ENCODE results near the gene MTMR3.
"Not testable (repeated sequence)": the region's sequence is repeated elsewhere in the genome, so short reads cannot be mapped to it uniquely, and the experiment has no call there.

MTMR3 gene

GRCh38 chr22:29855611-29856181, 27.3 kb upstream of the MTMR3 start:
- Mint-ChIP-seq H3K9me3 (no peaks in the 10 kb centered on the region), H3K27me3 (peaks cover 4 to 5% of the 10 kb centered on the region in 2 donors), H3K36me3 (no peaks in the 10 kb centered on the region), H3K27ac (no peak overlapping the region), H3K4me3 (no peak overlapping the region), H3K4me1 (no peaks in the 10 kb centered on the region)
- no peak for DNase-seq
- ATAC-seq (replicated peaks): no peak

- H3K27me3 Mint-ChIP-seq: peaks cover 4 to 7% of the 10 kb centered on the region in 2 donors
- no peaks in the 10 kb centered on the region for H3K9me3 Mint-ChIP-seq
- H3K27ac Mint-ChIP-seq: no peak overlapping the region
- no peak for ATAC-seq (replicated peaks)
- no peaks in the 10 kb centered on the region for H3K4me1 Mint-ChIP-seq
- no peaks in the 10 kb centered on the region for H3K36me3 Mint-ChIP-seq
- DNase-seq: no peak
- H3K4me3 Mint-ChIP-seq: no peak overlapping the region
Observed at GRCh38 chr22:29856496-29856895, 26.5 kb upstream of the MTMR3 start.

- not testable (repeated sequence) for DNase-seq, H3K27me3 Mint-ChIP-seq, H3K27ac Mint-ChIP-seq
Observed at GRCh38 chr22:29859030-29859429, 23.9 kb upstream of the MTMR3 start.

GRCh38 chr22:29860006-29860766, 22.8 kb upstream of the MTMR3 start:
- ATAC-seq (replicated peaks) (no peak), DNase-seq (no peak)
- no peaks in the 10 kb centered on the region for H3K9me3 Mint-ChIP-seq
- no peaks in the 10 kb centered on the region for H3K4me1 Mint-ChIP-seq
- H3K27me3 Mint-ChIP-seq: peaks cover 2 to 7% of the 10 kb centered on the region in 2 donors
- H3K36me3 Mint-ChIP-seq: no peaks in the 10 kb centered on the region
- no peak overlapping the region for H3K27ac Mint-ChIP-seq
- H3K4me3 Mint-ChIP-seq: no peak overlapping the region

More at GRCh38 chr22:29859030-29859429, 23.9 kb upstream of the MTMR3 start:
- H3K4me1 Mint-ChIP-seq; H3K4me3 Mint-ChIP-seq; H3K9me3 Mint-ChIP-seq; ATAC-seq (replicated peaks); H3K36me3 Mint-ChIP-seq: not testable (repeated sequence)

GRCh38 chr22:29861672-29862297, 21.2 kb upstream of the MTMR3 start:
- H3K9me3 Mint-ChIP-seq: no peaks in the 10 kb centered on the region
- H3K27ac Mint-ChIP-seq: no peak overlapping the region
- DNase-seq: no peak
- H3K4me3 Mint-ChIP-seq: no peak overlapping the region
- peaks cover 3 to 7% of the 10 kb centered on the region in 2 donors for H3K27me3 Mint-ChIP-seq
- ATAC-seq (replicated peaks): no peak
- no peaks in the 10 kb centered on the region for H3K4me1 Mint-ChIP-seq
- no peaks in the 10 kb centered on the region for H3K36me3 Mint-ChIP-seq

- H3K27ac Mint-ChIP-seq; H3K36me3 Mint-ChIP-seq; H3K9me3 Mint-ChIP-seq; ATAC-seq (replicated peaks); H3K4me3 Mint-ChIP-seq; DNase-seq; H3K4me1 Mint-ChIP-seq: not testable (repeated sequence)
- peaks cover 11 to 12% of the 10 kb centered on the region in 2 donors for H3K27me3 Mint-ChIP-seq
Observed at GRCh38 chr22:29865572-29865971, 17.4 kb upstream of the MTMR3 start.

- Mint-ChIP-seq H3K4me3 (no peak overlapping the region), H3K9me3 (no peaks in the 10 kb centered on the region), H3K27me3 (peaks cover 8 to 12% of the 10 kb centered on the region in 2 donors), H3K4me1 (peaks cover 0 to 8% of the 10 kb centered on the region in 2 donors), H3K27ac (no peak overlapping the region), H3K36me3 (no peaks in the 10 kb centered on the region)
- ATAC-seq (replicated peaks): no peak
- no peak for DNase-seq
Observed at GRCh38 chr22:29867260-29867659, 15.7 kb upstream of the MTMR3 start.

- ATAC-seq (replicated peaks) (no peak), DNase-seq (no peak)
- Mint-ChIP-seq H3K36me3 (no peaks in the 10 kb centered on the region), H3K4me1 (peaks cover 2 to 14% of the 10 kb centered on the region in 2 donors), H3K27ac (no peak overlapping the region), H3K27me3 (peaks cover 8 to 12% of the 10 kb centered on the region in 2 donors), H3K9me3 (no peaks in the 10 kb centered on the region), H3K4me3 (no peak overlapping the region)
Observed at GRCh38 chr22:29867851-29868250, 15.1 kb upstream of the MTMR3 start.

- ATAC-seq (replicated peaks) (no peak), DNase-seq (no peak)
- Mint-ChIP-seq H3K27me3 (peaks cover 8% of the 10 kb centered on the region in 2 donors), H3K4me3 (no peak overlapping the region), H3K36me3 (no peaks in the 10 kb centered on the region), H3K9me3 (no peaks in the 10 kb centered on the region), H3K27ac (no peak overlapping the region), H3K4me1 (peaks cover 2 to 16% of the 10 kb centered on the region in 2 donors)
Observed at GRCh38 chr22:29870574-29870973, 12.4 kb upstream of the MTMR3 start.

- H3K4me1 Mint-ChIP-seq: peaks cover 2 to 16% of the 10 kb centered on the region in 2 donors
- ATAC-seq (replicated peaks) (no peak), DNase-seq (no peak)
- H3K4me3 Mint-ChIP-seq: no peak overlapping the region
- H3K27ac Mint-ChIP-seq: no peak overlapping the region
- no peaks in the 10 kb centered on the region for H3K36me3 Mint-ChIP-seq
- H3K9me3 Mint-ChIP-seq: no peaks in the 10 kb centered on the region
- peaks cover 8% of the 10 kb centered on the region in 2 donors for H3K27me3 Mint-ChIP-seq
Observed at GRCh38 chr22:29871684-29872083, 11.3 kb upstream of the MTMR3 start.

GRCh38 chr22:29872144-29872893, 10.7 kb upstream of the MTMR3 start:
- peak; percentile 12 to 51 for ATAC-seq (replicated peaks)
- no peak overlapping the region for H3K27ac Mint-ChIP-seq

GRCh38 chr22:29872989-29873388, 10.0 kb upstream of the MTMR3 start:
- Mint-ChIP-seq H3K4me3 (no peak overlapping the region), H3K9me3 (no peaks in the 10 kb centered on the region), H3K4me1 (peaks cover 2 to 18% of the 10 kb centered on the region in 2 donors), H3K27ac (no peak overlapping the region), H3K36me3 (no peaks in the 10 kb centered on the region), H3K27me3 (peaks cover 5 to 8% of the 10 kb centered on the region in 2 donors)
- ATAC-seq (replicated peaks) (peak; percentile 49 to 52), DNase-seq (no peak)

More at GRCh38 chr22:29872144-29872893, 10.7 kb upstream of the MTMR3 start:
- H3K27me3 Mint-ChIP-seq: peaks cover 8% of the 10 kb centered on the region in 2 donors
- peaks cover 2 to 16% of the 10 kb centered on the region in 2 donors for H3K4me1 Mint-ChIP-seq
- no peak for DNase-seq
- H3K36me3 Mint-ChIP-seq: no peaks in the 10 kb centered on the region
- H3K4me3 Mint-ChIP-seq: no peak overlapping the region
- H3K9me3 Mint-ChIP-seq: no peaks in the 10 kb centered on the region

- peaks cover 0 to 5% of the 10 kb centered on the region in 2 donors for H3K27me3 Mint-ChIP-seq
- ATAC-seq (replicated peaks) (no peak), DNase-seq (no peak)
- H3K36me3 Mint-ChIP-seq: no peaks in the 10 kb centered on the region
- peaks cover 2 to 21% of the 10 kb centered on the region in 2 donors for H3K4me1 Mint-ChIP-seq
- no peak overlapping the region for H3K27ac Mint-ChIP-seq
- no peak overlapping the region for H3K4me3 Mint-ChIP-seq
- no peaks in the 10 kb centered on the region for H3K9me3 Mint-ChIP-seq
Observed at GRCh38 chr22:29873943-29874342, 9.0 kb upstream of the MTMR3 start.

GRCh38 chr22:29877620-29878019, 5.4 kb upstream of the MTMR3 start:
- no peaks in the 10 kb centered on the region for H3K36me3 Mint-ChIP-seq
- H3K4me1 Mint-ChIP-seq: peaks cover 0 to 10% of the 10 kb centered on the region in 2 donors
- H3K27ac Mint-ChIP-seq: no peak overlapping the region
- H3K4me3 Mint-ChIP-seq: no peak overlapping the region
- H3K27me3 Mint-ChIP-seq: peaks cover 0 to 5% of the 10 kb centered on the region in 2 donors
- ATAC-seq (replicated peaks): no peak
- peaks cover 0 to 2% of the 10 kb centered on the region in 2 donors for H3K9me3 Mint-ChIP-seq
- no peak for DNase-seq
